Measurements from ENCODE around the gene FRAS1.
"Not testable (repeated sequence)": the region's sequence is repeated elsewhere in the genome, so short reads cannot be mapped to it uniquely, and the experiment has no call there.

The FRAS1 gene

DNA sequence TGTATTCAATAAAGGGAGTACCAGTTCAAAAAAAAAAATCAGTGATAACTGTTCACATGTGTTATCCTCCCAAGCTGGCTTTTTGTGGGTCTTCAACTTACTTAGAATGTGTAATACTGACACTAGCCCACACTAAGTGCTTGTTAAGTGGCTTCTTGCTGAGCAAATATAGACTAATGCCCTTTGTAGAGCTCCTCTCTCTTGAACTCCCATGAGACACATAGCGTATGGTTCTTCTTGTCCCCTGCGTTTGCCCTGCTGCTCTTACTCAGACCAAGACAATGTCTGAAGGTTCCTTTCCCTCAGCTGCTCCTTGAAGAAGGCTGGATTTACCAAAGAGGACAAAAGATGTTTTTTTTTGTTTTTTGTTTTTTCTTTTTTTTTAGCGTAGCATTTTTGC, 110.9 kb downstream of the FRAS1 start:
- DNase-seq = peak; percentile 47

DNA sequence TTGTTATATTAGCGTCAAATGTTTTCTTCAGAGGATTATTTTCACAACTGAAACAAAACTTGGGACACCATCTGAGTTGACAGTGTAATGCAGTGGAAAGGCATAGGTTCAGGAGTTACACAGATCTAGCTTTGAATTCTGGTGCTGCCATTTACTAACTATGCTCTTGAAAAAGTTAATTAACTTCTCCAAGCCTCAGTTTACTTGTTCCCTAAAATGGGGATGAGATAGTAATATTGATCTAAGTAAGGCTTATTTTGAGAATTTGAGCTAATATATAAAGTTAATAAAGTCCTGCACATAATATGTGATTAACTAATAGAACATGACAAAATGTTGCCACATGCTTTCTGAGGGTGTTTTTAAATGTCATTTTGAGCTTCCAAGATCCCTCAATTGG, 112.6 kb downstream of the FRAS1 start:
- no peak for DNase-seq

DNA sequence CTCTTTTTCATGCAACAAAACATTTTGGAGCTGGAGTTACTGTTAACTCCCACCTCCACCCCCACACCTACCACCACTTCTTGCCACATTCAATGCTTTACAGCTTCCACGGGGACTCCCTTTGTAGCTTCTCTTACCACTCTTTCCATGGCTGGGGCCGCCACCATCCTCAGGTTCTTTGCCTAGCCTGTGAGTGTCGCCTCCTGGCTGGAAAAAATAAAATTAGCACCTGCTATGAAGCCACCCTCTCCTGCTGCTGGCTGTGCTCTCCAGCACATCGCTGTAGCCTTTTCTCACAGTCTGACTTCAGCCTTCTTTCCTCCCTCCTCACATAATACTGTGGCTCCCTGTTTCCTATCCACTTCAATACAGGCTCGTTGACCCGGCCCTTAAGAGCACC, 114.4 kb downstream of the FRAS1 start:
- DNase-seq = no peak

DNA sequence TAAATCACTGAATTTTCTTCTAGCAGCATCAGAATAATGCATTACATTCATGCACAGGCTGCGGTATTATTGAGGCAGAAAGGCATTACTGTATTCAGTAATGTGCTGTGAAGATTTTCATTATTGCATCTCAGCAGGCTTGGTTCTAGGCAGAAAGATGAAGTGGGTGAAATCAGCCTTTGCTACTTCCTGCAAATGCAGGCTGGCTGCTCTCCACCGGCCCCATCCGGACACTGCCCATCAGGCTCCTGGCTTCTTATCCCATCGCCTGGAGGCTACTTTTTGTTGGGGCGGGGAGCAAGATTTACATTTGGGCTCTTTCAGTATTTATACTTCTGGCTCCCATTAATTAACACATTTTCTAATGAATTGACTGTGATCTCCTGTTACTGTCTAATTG, 117.8 kb downstream of the FRAS1 start:
- DNase-seq = no peak

DNA sequence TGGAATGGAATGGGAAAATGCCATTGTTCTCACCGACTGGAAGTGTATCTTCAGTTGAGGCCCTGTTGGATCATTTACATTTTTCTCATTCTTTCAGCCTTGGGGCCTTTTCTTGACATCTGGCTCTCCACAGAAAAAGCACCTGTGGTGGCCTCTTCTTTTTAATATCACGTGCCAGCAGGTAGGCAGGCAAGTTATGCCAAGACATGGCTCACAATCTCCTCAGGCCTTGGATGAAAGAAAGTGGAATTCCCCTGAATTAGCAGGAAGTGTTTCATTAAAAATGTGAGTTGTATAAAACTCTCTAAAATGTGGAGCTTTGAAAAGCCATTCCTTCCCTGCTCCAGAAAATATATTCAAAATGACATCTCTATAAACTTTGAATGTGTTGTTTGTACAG, 122.1 kb downstream of the FRAS1 start:
- no peak for DNase-seq

DNA sequence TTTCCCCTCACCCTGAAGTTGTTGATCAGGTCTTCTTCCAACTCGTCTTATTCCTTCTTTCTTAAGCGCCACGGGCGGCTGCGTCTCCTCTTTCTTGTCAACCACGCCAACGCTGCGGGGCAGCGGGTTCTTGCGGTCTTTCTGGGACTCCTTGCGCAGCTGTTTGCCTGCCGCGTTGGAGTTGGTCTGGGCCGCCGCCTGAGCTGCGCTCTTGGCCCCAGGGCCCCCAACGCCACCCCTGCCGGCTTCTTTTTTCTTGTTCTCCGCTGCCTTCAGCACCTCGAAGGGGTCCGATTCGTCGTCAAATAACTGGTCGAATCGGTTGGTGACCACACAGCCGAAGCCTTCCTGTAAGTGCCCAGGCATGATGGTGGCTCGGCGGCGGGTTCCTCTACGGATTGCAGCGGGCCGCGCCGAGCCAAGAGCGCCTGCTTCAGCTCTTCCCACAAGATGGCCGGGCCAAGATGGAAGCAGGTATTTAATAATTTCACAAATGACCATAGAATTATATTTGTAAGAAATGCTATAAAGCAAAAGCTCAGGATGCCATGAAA, 124.6 kb downstream of the FRAS1 start:
- DNase-seq = not testable (repeated sequence)

DNA sequence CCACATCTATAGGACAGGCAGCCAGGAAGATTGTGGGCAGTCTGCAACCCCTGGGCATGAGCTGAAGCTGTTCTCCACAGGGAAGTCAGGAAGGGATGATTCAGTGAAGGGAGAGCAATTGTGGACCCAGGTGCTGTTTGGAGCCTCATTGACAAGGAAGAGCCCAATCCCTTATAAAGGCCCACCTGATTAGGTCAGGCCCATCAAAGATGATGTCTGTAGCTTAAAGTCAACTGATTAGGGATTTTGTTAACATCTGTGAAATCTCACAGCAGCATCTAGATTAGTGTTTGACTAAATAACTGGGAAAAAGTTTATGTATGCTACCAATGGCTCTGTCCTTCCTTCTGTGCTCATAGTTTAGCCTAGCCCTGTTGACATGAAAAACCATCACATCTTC, 127.5 kb downstream of the FRAS1 start:
- no peak for DNase-seq

DNA sequence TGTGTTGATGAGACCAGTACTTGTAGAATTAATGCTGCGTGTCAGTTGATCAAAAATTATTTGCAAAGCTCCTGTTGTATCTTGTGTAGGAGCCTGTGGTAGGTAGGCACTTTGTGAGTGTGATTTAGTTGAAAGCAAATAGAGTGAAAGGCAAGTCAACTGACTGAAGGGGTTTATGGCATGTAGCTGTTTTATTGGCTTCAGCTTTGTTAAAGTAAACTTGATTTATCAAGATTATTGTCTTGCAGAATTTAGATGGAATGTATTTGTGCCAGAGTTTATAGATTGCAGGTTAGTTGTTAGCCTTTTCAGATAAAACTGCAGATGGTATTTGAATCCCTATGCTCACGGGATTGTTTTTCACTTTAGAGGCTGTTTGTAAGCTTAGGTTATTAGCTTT, 128.0 kb downstream of the FRAS1 start:
- no peak for DNase-seq

DNA sequence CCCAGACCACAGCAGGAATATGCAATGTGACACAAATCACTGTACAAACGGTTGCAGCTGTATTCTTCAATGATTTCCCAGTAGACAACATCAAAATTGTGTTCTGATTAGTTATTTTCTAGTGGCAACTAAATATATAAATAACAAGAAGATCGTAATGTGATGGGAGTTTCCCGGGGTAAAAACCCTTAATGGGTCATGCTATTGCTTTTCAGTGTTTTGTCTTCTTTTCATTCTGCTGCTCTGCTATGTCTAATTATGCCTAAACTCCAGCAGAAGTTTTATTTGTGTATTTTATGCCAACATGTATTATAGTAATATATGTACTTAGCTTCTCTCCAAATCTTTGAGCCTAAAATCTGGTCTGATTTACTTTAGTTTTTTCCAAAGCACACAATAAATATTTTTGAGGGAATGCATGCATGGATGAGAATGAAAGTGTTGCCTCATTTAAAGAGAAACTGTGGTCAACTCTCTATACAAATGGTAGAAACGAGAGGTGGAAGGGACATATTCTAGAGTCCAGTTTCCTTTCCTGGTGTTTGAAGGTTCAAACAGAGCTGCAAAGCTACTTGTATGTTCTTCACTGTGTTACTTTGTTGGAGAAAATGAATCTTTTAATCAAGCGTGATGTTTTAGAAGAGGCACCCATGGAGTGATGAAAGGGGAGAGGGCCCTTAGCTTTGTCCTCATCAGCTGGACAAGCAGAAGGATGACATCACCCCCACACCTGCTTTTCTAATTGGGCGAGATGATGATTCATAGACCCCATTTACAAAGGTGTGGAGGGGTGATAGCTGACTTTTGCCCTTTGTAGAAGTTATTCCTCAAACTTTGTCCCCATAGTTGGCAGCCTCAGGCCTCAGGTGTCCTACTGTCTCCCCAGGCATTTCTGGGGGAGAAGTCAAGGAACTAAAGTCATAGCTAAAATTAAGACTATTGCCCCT, 129.7 kb downstream of the FRAS1 start:
- no peak for DNase-seq

DNA sequence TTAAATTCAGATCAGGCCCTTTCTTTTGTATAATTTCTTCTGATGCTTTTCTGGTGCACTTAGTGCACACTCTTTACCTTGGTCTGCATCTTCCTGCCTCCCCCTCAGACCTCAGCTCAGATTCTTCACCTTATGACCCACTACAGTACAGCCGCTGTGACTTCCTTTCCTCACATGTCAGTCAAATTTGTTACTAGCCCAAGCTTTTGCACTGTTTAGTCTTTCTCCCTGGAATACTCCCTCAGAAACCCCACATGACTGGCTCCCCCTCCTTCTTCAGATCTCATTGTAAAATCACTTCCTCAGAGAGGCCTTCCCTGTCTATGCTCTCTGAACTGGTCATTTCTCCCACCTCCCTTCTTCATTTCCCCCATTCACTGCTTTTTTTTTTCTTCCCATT, 132.9 kb downstream of the FRAS1 start:
- no peak for DNase-seq

DNA sequence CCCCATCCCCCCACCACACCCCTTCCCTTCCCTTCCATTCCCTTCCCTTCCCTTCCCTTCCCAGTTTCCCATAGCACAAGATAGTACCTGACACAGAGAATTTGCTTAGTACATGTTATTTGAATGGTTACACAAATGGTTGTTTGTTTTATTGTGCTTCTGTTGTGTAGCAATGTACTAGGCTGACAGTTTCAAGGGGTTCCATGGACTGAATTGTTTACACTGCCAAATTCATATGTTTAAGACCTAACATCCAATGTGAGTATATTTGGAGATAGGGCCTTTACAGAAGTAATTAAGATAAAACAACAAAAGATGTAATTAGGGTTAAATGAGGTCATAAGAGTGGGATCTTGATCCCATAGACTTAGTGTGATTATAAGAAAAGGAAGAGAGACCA, 133.5 kb downstream of the FRAS1 start:
- no peak for DNase-seq

DNA sequence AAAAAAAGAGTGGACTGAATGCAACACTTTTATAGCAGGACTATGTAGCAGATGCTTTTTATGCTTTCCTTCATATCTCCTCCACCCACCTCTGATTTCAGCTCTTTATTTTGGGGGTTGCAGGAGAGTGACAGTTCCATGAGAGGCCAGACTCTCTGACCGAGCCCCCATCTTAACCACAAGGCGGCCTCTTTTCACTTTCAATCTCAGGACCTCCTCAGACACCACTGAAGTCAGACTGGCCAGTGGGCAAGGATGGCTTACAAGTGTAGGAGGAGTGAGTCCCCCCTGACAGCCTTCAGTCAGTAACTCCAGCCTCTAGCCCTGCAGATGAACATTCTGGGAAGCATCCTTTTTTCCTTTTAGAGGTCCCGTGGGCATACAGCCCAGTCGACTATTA, 140.8 kb downstream of the FRAS1 start:
- DNase-seq = no peak

DNA sequence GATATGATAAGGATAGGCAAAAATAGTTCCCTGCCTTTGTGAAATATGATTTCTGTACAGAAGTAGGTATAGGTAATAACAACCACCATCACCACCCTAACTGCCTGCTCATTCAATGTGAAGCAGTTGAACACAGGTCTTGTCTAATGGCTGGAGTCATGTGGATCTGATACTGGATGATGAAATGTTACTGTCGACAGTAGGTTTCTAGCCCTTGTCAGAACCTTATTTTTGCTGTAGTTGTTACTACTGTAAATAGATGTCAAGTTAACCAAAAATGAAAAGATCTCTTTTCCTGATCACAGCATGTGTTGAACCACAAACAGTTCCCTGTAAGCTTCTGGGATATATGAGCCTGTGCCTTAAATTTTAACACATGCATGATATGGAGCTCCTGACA, 142.9 kb downstream of the FRAS1 start:
- no peak for DNase-seq

DNA sequence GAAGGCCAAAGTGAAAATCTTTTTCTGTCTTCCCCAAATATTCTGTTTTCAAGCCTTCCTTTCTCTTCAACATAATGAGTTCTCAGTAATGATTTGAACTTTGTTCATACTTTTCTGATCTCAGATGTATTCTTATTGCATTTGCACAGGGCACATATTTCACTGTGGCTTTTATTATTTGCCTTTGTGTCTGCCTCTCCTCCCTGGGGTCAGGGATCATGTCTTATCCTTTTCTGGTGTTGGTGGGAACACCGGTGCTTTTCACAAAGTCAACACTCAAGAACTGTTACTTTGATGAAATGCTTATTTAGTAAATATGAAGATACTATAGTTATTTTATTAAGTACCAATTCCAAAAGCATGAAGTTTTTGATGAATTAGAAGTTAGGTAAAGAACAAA, 143.8 kb downstream of the FRAS1 start:
- no peak for DNase-seq

DNA sequence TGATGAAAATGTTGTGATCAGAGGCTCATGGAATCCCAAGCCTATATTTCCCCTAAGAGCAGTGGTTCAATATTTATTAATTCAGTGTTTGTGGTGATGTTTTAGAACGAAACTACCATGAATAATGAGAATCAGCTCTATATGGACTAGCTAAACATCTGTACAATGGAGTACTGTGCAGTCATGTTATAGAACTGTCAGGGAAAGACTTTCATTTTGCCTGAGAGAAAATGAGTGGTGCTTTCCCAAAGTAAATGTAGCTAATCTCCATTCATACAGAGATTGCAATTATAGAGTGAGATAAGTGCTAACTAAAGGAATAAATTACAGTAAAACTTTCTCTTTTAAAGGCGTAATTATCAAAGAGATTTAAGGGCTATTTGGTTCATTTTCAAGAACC, 147.1 kb downstream of the FRAS1 start:
- DNase-seq = no peak

DNA sequence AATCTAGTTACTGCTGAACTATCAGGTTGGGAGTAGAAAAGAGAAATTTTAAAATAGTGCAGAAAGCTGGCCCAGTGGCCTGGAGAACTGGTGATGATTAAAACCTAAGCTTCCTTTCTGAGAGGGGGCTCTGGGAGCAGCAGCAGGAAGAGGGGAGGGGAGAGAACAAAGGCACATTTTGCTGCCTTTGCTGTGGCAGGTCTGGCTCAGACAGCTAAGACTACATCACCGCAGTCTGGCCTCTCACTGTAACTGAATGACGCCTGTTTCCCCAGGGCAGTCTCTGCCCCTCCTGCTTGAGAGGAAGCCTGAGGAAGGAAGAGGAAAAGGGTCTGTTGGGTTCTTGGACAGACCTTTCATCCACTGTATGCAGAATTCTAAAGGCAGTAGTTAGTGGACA, 148.5 kb downstream of the FRAS1 start:
- no peak for DNase-seq

DNA sequence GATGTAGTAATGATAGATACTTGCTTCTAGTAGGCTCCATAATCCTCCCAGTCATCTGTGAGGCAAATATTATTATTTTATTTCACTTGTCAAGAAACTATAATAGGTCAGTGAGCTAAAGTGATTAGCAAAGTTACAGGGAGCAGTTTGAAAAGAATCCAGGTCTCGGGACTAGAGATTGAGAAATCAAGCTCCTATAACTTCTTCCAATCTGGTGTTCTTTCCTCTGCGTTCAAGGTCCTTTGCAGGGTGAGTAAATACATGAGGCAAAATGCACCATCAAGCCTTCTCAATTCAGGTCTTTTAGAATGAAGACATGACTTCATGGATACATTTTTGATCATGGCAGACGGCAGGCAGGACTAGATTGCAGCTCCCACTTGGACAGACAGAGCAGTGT, 150.4 kb downstream of the FRAS1 start:
- DNase-seq = no peak

DNA sequence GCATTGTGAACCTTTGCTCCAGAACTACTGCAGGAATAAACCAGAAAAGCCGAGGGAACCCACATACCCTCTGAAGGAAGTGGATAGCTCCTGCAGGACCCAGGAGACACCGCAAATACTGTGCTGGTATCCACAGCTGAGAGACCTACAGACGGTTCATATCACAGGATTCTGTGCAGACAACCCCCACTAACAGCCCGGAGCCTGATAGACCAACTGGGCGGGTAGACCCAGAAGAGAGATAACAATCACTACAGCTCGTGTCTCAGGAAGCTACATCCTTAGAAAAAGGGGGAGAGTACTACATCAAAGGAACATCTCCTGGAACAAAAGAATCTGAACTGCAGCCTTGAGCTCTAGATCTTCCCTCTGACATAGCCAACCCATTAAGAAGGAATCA, 150.8 kb downstream of the FRAS1 start:
- DNase-seq = no peak

DNA sequence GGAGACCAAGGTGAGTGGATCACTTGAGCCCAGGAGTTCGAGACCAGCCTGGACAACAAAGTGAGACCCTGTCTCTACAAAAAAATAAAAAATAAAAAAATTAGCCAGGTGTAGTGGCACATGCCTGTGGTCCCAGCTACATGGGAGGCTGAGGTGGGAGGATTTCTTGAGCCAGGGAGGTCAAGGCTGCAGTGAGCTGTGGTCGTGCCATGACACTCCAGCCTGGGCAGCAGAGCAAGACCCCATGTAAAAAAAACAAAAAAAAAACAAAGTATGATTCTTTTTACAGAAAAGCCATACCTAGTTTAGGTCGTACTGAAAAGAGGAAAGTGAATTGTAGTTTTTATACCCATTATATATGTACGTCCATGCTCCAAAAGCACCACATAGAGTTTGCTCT, 151.8 kb downstream of the FRAS1 start:
- not testable (repeated sequence) for DNase-seq

DNA sequence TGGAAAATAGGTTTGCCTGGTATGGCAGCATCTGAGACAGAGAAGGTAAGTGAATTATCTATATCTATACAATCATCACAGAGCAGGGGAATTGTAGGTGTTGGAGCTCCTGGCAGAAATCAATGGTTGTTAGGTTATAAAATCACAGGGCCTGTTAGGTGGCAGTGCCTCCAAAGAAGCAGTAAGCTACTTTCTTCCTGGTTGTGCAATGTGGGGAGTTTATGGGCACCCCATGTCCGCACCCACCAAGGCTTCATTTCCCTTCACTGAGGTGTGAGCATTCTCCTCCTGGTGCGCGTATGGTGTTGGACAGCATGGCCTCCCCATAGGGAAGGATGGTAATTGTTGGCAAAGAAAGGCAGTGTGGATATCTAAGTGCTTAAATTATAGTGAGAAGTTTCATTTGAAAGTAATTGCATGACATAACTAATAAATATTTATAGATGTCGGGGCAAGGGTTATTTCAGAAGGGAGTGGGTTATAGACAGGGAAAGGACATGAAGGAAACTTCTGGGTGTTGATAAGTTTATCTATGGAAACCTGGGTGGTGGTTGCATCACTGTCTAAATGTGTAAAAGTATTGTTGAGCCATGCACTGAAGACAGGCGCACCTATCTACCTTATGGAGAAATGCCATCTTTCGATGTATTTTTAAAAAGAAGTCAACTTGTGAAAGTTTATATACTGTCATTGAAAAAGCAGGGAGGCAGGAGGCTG, 153.7 kb downstream of the FRAS1 start:
- no peak for DNase-seq

DNA sequence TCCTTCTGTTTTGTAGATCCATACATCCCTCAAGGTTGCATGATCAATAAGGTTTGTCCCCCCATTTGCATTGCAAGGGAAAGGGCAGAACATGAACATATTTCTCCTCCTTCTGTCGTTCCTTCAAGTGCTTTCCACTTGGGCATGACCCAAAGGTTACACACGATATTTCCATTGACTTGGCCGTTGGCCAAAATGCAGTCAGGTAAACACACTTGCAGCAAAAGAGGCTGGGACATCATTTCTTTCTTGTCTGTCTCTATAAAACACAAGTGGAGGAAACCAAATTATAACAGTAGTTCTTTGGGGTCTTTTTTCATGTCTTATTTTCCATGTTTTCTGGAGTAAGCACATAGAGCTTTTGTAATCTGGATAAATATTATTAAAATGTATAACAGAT, 156.1 kb downstream of the FRAS1 start:
- peak; percentile 72 for DNase-seq

DNA sequence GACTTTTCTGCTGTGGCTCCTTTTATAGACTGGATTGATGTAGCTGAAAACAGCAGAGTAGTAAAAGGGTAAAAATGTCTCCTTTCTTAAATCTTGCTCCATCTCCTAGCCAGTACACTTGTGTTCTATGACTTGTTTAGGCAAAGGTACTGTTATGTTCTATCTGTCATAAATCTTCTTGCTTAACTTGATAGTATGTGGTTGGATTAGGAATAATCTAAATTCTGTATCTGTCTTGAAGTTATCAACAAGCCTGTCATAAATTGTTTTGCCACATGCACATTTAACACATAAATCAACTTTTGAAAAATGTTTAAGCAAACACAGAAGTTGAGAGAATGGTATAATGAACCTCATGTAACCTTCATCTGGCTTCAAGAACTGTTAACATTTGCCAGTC, 157.0 kb downstream of the FRAS1 start:
- no peak for DNase-seq

DNA sequence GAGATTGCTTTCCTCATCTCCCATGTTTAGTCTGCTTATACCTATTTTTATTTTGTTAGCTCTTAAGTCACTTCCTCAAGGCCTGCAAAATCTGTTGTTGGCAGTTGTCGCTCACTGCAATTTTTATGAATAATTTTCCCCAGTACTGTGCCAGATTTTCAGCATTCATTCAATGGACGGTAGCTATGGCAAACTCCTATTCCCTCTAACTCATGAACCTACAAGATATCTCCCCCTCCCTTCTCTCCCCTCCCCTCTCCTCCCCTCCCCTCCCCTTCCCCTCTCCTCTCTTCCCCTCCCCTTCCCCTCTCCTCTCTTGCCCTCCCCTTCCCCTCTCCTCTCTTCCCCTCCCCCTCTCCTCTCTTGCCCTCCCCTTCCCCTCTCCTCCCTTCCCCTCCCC, 160.4 kb downstream of the FRAS1 start:
- no peak for DNase-seq

DNA sequence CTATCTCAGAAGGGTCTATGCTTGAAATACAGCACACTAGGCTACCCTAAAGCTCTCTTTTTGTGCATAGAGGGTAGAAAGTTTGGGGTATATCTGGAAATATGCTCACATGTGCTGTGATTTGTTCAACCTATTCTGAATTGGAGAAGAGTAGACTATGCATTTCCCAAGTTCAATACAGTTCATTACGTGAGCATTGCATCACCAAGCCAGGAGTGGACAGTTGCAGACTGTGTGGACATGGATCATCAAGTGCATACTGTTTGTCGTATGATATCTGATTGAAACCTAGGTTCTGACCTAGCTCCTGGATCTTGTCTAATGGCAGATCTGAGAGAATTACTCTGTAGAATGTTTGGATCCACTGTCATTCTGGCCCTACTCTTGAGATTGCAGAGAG, 161.1 kb downstream of the FRAS1 start:
- no peak for DNase-seq
